GM21717 (cell line): ENCODE results near the gene CTXND1.
"Not testable (repeated sequence)": the region's sequence is repeated elsewhere in the genome, so short reads cannot be mapped to it uniquely, and the experiment has no call there.

Experiments
- ATAC-seq: cut with Tn5 transposase; IDR thresholded peaks from one replicate; pipeline ENCODE4 v1.9.1; 2021; ENCODE audit warnings: mild to moderate bottlenecking, moderate library complexity; ENCODE audit not compliant: unreplicated experiment

The CTXND1 gene

DNA sequence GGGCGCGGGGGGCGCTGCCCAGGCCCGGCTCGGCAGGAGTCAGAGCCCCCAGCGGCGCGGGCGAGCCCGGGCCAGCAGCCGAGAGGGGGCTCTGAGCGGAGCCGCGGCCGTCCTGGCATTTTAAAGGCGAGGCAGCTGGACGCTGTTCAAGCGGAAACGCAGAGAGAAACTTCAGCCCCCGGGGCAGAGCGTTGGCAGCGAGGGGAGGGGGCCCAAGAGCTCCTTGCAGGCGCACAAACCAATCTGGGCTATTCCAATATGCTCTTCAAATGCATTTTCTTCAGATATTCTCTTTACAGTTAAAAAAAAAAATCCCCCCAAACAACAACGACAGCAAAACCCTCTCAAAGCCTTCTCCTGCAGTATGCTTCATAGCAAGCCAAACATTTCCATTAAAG lies at the start of gene CTXND1:
Gene CTXND1 (minus strand): TSS at position 93 of the 398 bp plus-strand sequence. CDS start 50,264 bp downstream, outside the sequence.
- ATAC-seq = no peak

DNA sequence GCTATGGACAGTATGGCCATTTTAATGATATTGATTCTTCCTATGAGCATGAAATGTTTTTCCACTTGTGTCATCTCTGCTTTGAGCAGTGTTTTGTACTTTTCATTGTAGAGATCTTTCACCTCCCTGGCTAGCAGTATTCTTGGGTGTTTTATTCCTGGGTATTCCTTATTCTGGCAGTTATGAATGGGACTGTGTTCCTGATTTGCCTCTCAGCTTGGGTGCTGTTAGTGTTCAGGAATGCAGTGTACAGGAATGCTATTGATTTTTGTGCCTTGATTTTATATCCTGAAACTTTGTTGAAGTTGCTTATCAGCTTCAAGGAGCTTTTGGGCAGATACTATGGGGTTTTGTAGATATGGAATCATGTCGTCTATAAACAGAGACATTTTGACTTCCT lies 49.5 kb upstream of the CTXND1 start:
- ATAC-seq = no peak

DNA sequence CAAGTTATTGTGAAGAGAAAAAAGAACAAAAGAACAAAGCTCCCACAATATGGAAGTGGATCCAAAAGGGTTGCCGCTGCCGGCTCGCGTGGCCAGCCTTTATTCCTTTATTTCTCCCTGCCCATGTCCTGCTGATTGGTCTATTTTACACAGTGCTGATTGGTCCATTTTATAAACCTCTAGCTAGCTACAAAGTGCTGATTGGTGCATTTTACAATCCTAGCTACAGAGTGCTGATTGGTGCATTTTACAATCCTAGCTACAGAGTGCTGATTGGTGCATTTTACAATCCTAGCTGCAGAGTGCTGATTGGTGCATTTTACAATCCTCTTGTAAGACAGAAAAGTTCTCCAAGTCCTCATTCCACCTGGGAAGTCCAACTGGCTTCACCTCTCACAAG lies 43.8 kb upstream of the CTXND1 start:
- ATAC-seq = not testable (repeated sequence)

DNA sequence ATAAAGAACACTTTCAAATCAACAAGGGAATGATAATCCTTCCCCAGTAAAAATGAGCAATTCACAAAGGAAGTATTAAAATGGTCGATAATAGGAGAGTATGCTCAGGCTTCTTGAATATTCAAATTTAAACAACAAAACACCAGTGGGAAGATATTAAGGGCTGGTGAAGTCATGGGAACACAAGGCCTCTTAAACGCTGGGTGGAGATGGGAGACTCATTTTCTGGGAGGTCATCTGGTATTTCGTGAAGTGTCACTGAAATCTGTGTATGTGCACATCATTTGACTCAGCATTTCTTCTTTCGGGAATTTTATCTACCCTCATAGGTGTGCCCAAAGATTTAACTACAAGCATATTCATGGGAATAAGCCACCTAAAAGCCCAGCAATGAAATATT lies 40.1 kb upstream of the CTXND1 start:
- no peak for ATAC-seq

DNA sequence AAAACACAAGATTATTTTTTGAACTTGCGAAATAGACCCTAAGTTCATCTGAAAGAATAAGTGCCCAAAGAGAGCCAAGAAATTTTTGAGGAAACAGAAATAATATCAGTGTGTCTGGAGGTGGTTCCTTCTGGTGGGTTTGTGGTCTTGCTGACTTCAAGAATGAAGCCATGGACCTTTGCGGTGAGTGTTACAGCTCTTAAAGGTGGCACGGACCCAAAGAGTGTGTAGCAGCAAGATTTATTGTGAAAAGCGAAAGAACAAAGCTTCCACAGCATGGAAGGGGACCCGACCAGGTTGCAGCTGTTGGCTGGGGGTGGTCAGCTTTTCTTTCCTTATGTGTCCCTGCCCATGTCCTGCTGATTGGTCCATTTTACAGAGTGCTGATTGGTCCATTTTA lies 38.9 kb upstream of the CTXND1 start:
- not testable (repeated sequence) for ATAC-seq

DNA sequence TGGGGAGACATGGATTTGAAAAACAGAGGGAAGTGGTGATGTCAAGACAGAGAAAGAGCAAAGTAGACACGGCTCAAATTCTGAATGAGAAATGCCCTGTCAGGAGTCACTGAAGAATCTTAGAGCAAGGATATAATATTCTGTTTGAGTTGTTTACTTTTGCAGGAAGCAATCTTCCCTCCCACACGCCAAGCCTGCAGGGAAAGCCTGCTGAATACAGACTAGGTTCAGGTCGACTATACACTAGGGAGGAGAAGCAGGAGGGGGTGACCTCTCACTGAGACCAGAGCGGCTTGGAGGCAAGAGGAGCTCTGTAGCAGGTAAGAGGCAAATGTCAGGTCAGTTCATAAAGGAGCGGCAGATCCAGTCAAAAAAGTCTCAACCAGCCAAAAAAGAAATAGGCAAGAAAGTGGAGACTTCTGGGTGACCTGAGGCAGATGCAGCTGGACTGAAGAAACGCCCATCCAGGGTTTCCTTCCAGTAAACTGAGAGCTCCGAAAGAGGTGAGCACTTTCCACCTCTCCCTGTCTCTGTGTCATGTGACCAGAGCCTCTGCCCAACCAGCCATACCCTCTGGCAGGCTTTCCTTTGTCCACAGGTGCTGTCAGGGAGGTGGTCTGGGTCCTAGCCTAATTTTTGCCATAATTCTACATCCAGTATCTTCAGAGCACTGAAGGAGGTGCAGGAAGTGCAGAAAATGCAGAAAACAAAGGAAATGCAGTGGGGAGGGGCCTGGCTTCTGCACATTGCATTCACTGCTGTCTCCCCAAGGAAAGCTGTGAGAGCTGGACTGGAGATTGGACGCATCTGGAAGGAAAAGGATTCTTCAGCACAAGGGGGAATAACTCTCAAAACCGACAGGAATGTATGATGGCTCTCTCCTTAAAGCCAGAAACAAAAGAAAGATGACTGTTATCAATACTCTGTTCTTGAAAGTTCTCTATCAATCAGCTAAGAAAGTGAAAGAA lies 37.8 kb upstream of the CTXND1 start:
- no peak for ATAC-seq

DNA sequence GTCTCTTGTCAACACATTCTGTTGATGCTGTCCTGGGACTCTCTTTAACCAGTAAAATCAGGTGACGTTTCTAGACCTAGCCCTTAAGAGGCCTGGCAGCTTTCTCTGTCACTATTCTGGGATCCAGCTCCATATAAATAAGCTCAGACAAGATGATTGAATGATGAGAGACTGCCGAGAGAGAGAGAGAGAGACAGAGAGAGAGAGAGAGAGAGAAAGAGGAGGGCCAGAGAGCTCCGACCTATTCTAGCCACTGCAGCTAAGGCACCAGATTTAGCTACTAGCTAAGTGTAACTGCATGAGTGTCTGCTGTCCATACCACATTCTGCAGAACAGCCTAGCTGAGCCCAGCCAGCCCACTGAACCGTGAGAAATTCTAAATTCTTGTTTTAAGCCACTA lies 36.1 kb upstream of the CTXND1 start:
- no peak for ATAC-seq

DNA sequence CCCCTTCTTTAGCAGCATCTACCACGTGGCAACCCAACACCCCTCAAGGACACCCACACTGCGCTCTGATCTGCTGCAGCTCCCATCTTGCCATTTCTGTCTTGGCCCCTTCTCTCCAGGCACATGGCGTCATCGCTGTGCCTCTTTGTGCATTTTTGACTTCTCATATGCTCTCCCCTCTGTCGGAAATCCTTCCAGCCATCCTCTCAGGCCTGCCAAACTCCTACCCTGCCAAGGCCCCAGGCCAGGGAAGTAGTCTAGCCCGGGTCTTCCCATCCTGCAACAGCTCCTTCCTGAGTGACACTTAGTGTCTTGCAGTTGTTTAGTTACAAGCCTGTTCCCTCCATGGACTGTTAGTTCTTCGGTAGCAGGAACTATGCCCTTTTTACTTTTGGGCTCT lies 34.0 kb upstream of the CTXND1 start:
- no peak for ATAC-seq

DNA sequence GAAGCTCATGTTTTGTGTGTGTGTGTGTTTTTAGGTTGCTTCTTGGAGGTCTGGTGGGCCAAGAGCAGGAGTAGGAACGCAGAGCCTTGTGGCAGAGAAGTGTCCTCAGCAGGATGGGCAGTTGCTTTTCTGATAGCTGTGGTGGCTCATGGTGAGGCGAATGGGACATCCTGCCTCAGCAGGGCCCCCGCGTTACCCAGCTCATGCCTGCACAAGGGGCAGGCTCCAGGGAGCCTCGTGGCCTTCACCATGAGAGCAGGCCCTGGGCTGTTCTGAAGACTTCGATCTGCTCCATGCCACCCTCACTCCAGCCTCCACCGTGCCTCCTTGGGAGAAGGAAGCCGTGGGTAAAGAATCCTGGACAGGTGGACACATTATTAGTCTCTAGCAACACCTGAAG lies 33.4 kb upstream of the CTXND1 start:
- no peak for ATAC-seq

DNA sequence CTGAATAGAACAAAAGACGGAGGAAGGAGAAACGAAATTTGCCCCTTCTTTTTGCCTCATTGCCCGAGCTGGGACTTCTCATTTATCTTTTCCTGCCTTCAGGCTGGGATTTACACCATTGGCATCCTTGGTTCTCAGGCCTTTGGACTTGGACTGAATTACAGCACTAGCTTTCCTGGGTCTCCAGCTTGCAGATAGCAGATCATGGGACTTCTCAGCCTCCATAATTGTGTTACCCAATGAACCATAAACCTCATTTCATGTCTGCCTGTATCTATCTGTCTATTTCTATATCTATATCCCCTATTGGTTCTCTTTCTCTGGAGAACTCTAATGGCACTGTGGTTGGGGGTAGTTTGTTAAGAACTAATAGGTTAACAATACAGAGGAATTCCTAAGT lies 31.5 kb upstream of the CTXND1 start:
- no peak for ATAC-seq

DNA sequence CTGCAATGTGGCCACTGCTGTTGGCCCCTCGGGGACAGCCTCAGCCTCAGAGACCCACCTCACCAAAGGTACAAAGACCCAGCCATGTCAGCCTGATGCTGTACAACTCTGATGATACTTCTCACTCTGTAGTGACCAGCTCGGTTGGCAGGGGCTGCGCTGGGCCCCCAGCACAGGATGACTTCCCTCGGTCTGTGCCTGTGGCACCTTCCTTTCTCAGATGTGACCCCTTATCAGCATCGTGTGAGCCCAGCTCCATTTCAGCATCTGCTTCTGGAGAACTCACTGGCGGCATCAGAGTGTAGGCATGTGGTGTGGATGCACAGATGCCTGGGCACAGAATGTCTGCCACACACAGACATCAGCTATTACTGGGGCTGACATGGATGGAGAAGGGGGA lies 25.1 kb upstream of the CTXND1 start:
- no peak for ATAC-seq

DNA sequence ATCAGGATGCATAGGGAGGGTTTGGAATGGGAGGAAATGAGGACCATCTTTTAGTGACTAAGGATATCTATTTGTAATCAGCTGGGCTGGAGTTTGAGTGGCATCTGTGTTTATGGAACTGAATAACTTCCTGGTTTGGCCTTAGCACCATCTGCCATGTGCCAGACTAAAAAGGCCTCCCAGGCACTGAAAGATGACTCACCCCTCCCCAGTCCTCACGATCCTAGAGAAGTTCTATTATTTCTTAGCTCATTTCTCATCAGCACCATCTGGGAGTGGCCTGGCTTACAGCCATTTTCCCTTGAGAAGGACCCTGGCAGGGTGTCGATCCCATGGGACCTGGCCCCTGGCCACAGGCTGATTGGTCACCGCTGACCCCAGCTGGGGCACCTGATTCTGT lies 23.9 kb upstream of the CTXND1 start:
- ATAC-seq = no peak

DNA sequence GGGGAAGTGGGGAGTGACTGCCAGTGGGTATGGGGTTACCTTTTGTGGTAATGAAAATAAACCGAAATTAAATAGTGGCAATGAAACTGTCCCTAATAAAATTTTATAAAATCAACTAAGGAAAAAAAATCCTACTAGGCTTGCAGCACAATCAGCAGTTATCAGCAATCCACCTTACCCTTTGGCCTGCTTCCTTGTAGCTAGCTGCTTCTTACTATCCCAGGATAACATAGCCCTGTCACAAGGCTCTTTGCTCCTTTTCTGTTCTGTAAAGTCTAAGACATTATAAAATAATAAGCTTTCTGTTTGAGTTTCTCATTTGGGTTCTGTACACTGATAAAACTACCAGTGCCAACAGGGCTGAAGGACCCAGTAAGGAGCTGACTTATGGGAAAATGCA lies 23.0 kb upstream of the CTXND1 start:
- ATAC-seq = no peak

DNA sequence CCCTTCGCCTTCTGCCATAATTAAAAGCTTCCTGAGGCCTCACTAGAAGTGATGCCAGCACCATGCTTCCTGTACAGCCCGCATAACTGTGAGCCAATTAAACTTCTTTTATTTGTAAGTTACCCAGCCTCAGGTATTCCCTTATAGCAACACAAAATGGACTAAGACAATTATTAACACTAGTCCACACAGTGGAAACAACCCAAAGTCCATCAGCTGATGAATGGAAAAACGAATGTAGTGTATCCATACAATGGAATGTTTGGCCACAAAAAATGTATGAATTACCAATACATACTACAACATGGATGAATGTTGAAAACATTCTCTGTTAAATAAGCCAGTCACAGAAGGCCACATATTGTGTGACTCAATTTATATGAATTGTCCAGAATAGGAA lies 22.5 kb upstream of the CTXND1 start:
- no peak for ATAC-seq

DNA sequence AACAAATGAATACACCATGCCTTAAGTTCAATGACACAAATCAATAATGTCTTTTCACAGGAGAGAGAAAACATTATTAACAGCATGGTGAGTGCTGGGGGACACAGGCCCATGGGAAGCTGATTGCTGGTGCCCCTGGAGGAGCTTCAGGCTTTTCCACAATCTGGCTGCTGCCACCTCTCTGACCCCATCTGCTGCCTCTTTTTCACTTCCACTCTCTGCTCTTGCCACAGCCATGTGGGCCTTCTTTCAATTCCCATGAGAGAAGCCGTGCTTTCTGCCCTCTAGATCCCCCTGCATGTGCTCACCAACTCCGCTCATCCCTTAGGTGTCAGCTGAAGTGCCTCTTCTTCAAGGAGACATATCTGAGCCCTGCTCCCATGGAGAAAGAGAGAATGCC lies 21.0 kb upstream of the CTXND1 start:
- no peak for ATAC-seq

DNA sequence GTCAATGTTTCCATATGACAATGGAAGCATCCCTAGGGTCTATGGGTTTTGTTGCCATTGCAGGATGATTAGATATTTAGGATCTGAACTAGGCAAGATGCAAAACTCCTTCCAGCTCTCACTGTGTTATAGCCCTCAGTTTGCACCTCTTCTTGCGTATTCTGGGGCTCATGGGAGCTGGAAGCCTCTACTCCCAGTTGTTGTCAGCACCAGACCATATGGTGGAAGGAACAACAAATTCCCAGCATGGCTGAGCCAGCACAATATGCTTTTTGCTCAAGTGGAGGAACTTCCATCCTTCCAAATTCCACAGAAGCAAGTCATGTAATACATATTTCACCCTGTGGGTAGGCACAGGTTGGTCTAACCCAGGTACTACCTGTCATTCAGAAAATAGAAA lies 18.5 kb upstream of the CTXND1 start:
- ATAC-seq = no peak

DNA sequence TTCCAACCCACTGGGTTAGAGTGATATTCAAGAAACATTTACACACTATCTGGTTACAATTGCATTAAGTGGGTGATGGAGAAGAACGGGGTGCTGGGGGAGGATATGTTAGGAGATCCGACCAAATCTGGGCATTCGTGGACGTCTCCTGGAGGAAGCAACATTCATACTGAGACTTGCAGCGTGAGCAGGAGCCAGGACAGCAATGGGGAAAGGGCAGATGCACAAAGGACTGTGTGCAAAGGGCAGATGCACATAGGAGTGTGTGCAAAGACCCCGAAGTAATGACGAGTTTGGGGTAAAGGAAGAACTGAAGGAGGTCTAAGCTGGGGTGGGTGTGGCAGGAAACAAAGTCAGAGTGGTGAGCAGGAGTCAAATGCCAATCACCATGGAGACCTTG lies 16.1 kb upstream of the CTXND1 start:
- ATAC-seq = no peak

DNA sequence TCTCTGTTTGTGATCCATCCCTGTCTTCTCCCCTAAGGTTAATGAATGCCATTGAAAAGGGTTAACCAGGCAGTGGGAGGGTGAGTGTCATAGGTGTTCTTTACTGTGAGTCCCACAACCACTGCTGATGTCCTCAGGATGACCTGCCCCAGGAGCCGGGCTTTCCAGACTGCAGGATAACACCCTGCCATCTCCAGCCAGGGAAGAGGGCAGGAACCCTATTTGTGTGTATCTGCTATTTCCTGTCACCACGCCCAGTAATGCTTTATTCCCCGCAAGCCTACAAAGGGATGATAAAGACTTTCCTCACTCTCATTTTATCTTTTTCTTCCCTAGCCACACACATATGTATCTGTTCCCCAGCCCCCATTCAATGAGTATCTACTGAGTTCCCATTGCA lies 15.6 kb upstream of the CTXND1 start:
- ATAC-seq = no peak

DNA sequence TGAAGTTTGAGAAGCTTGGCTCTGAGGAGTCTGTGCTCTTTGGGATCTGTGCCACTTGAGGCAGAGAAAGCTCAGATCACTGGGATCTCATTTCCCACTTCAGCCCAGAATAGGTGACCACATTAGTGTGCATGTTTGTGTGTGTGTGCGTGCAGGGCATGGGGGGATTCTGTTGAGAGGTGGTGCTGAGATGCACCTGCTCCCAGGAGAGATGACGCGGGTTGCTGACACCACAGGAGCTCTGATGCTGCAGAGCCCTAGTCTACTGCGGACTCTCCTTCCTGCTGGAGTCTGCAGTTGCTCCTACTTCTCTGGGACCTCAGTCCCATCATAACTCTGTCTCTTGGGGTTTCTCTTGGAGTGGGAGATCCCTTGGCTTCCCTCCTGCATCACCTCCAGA lies 14.7 kb upstream of the CTXND1 start:
- ATAC-seq = no peak

DNA sequence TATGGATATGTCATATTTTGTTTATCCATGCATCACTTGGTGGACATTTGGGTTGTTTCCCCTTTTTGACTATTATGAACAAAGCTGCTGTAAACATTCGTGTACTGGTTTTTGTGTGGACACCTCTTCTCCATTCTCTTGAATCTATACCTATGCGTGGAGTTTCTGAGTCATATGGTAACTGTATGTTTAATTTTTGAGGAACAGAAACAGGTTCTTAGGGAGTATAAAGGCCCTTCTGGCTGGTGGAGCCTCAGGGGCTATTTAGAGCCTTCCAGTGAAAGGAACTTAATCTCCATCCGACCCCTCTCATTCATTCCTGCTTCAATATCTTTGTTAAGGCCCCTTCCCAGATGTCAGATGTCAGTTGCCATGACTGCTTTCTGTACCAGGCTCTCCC lies 14.1 kb upstream of the CTXND1 start:
- ATAC-seq = no peak

DNA sequence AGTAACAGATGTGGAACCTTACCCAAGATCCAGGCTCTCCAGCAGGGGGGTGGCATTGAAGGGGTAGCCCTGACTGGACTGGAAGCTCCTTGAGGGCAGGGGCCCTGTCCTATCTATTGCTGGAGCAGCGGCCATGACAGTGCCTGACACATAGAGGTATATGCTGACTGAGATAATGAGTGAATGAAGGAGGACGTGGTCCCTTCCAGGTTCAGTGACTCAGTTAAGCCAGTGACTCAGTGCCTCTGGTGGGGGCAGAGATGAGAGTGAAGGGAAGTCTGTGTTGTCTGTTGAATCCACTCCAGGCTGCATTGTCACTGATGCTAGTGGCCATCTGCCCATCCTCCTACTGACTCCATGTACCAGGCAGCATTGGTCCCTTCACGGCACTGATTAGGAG lies 13.0 kb upstream of the CTXND1 start:
- ATAC-seq = no peak

DNA sequence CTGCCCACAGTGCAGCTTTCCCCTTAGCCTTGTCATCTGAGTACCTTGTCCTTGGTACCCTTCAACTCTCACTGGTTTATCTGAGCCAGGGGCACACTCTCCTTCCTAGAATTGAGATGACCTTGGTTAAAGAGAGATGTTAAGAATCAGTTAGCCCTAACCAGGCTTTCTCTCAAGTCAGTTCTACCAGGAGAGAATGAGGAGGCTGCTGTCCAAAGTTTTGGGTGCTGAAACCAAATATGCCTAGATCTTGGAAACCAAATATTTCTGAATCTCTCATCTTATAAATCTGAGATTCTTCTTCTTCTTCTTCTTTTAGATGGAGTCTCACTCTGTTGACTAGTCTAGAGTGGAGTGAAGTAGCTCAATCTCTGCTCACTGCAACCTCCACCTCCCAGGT lies 12.0 kb upstream of the CTXND1 start:
- no peak for ATAC-seq

DNA sequence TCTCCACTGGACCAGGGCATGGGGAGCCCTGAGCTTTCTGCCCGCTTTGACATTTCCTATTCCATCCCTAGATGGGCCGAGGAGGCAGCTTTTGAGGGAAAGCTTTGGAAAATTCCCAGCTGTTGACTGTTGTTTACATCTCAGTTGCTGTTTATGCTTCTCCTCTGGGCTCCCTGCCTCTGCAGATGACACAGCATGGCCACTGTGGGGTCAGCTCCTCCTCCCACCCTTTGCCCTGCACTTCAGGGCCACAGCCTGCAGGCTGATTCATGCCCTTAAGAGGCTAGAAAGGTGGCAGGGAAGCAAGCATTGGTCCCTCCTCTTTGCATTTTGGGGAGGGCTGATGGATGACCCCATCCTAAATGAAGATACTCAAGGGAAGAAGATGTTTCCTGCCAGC lies 8.5 kb upstream of the CTXND1 start:
- ATAC-seq = no peak
